ENCODE measurements around the gene POLR3F.
A peak's percentile ranks its signal among the peaks of the same experiment; 100 is the strongest.
"Not testable (repeated sequence)": the region's sequence is repeated elsewhere in the genome, so short reads cannot be mapped to it uniquely, and the experiment has no call there.

POLR3F gene

GRCh38 chr20:18507218-18508191, 40.3 kb downstream of the POLR3F start, which contains the start of gene SEC23B:
Gene SEC23B (plus strand): TSS chr20:18507940. CDS start chr20:18510836, 2,896 bp downstream.
- peak; percentile 98 for DNase-seq

DNA sequence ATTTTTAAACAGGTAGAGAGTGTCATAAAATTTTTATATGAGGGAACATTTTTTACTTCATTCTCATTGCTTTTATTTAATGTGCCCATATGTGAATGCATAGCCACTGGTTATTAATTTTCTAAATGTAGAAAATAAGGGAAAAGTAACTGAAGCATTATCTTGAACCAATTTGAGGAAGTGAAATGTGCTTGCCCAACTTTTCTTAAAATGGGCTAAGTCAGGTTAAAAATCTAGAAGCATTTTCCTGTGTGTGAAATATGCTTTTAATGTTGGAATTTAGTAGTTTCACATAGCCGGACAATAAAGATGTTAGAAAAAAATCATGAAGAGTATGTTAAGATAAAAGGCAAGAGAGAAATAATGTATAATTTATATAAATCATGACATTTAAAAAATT, 44.4 kb downstream of the POLR3F start:
- DNase-seq = no peak

- no peak for DNase-seq
These were observed 46.0 kb downstream of the POLR3F start for GRCh38 chr20:18513208-18513607.

DNA sequence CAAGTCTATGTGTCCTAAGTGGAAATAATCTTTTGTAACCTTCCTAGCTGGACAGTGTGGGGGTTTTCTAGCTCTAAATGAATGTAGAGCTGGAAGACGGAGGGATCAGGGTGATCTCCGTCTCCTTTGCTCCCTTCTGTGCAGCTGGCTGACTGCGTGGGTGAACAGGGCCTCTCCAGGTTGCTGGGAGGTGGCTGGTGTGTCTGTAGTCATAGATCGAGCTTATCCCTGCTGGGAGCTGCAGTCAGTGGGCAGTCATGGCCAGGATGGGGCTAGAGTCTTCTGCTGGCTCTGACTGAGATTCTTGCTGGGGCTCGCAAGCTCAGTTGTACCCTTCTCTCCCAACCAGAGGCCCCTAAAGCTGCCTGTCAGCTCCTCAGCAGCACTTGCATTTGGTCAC, 46.9 kb downstream of the POLR3F start:
- no peak for DNase-seq

- no peak for DNase-seq
These were observed 48.8 kb downstream of the POLR3F start for GRCh38 chr20:18515973-18516372.

DNA sequence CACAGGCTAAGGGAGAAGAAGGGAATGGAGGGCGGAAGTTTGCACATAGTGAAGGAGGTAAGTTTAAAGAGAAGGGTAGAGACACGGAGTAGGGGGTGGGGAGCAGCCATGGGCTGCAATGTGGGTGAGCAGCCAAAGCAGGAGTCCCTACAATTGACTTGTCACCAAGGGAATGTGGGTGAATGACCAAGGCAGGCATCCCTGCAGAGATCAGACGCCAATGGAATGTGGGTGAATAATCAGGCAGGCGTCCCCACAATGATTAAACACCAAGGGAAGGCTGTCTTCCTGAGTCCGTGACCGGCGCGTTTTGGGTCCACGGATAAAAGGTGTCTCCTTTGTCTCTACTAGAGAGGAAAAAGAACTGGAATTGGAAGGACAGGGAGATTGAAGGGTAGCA, 54.9 kb downstream of the POLR3F start:
- not testable (repeated sequence) for DNase-seq

- DNase-seq = no peak
These were observed 55.9 kb downstream of the POLR3F start for GRCh38 chr20:18523066-18523465.

DNA sequence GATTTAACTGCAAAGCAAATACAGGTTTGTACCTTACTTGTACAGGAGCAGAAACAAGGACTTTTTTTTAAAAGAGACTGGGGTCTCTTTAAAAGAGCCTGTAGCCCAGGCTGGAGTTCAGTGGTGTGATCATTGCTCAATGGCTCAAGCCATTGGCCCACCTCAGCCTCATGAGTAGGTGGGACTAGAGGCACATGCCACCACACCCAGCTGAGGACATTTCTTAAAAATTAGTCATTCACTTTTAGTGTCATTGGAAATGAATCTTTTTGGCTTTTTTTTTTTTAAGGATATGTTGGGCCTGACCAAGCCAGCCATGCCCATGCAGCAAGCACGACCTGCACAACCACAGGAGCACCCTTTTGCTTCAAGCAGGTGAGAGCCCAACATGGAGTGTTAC, 57.5 kb downstream of the POLR3F start:
- DNase-seq = no peak

GRCh38 chr20:18526761-18527160, 59.6 kb downstream of the POLR3F start:
- not testable (repeated sequence) for DNase-seq

DNA sequence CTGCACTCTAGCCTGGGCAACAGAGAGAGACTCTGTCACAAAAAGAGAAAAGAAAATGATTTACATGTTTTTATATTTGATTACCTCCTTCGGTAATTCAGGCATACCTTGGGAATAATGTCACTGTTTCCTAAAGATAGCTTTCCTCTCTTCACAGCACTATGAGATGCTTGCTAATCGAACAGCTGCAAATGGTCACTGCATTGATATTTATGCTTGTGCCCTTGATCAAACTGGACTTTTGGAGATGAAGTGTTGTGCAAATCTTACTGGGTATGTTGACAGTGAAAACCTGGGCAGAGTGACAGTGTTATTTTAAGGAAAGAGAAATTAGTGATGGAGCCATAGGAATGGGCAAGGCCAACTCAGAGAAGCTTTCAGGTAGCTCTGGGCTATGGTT, 60.1 kb downstream of the POLR3F start:
- no peak for DNase-seq

GRCh38 chr20:18527836-18528235, 60.6 kb downstream of the POLR3F start:
- no peak for DNase-seq

- no peak for DNase-seq
These were observed 61.9 kb downstream of the POLR3F start for GRCh38 chr20:18529041-18529440.

GRCh38 chr20:18532626-18533025, 65.4 kb downstream of the POLR3F start:
- DNase-seq = no peak

DNA sequence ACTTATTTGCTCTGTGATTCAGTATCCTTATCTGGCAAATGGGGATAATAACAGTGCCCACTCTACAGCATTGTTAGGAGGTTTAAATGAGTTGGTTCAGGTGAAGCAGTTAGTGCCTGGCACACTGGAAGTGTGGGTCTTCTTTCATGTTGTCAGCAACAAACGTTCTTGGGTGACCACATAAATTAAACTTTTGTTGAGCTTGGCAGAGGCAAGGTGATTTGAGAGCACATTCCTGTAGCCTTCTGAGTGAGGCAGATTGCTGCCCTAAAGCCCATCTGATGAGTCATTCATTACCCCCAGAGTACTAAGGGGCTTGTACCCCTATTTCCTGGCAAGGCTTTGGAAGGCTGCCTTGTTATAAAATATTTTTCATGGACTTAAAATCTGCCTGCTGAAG, 66.3 kb downstream of the POLR3F start:
- no peak for DNase-seq

- no peak for DNase-seq
These were observed 66.9 kb downstream of the POLR3F start for GRCh38 chr20:18533978-18534644.

Measured in activated CD4-positive, alpha-beta T cell treated with anti-CD3 and anti-CD28 coated beads, Interleukin-2, Interleukin-6, amounts not matched to agents 100 ng/mL and 50 ng/mL, durations not matched to agents 16 hours and 8 hours (primary cell).